Measurements from ENCODE around the gene RRH.

The RRH gene

GRCh38 chr4:109821185-109821584, 6.6 kb upstream of the RRH start:
- H3K79me2 ChIP-seq (ENCODE audit: control insufficient read depth, low read length): peaks cover 50% of the 10 kb centered on the region
- H3K4me2 ChIP-seq (ENCODE audit: low read length): no peak overlapping the region
- H3K27me3 ChIP-seq (ENCODE audit: control insufficient read depth, low read length): no peaks in the 10 kb centered on the region
- H3K4me3 ChIP-seq (ENCODE audit: low read length): no peak overlapping the region
- peaks cover 85% of the 10 kb centered on the region for H3K36me3 ChIP-seq (ENCODE audit: control insufficient read depth, low read length)
- H4K20me1 ChIP-seq (ENCODE audit: control insufficient read depth, insufficient read depth, low read depth, low read length): no peaks in the 10 kb centered on the region
- peaks cover 16% of the 10 kb centered on the region for H3K4me1 ChIP-seq (ENCODE audit: control insufficient read depth, low read length)
- H3K9me2 ChIP-seq (replicated peaks; ENCODE audit: control insufficient read depth, low read length): no peaks in the 10 kb centered on the region
- H3F3A ChIP-seq (ENCODE audit: control insufficient read depth, insufficient read depth): peaks cover 7% of the 10 kb centered on the region
- H3K9me3 ChIP-seq (ENCODE audit: control insufficient read depth, insufficient read depth, low read length): no peaks in the 10 kb centered on the region
- TF ChIP-seq EZH2phosphoT487 (IDR thresholded peaks at IDR 0.05; ENCODE audit: borderline replicate concordance, low read length) (no peak), CTCF (IDR thresholded peaks at IDR 0.05; ENCODE audit: low read depth, low read length, poor library complexity, severe bottlenecking) (no peak)
- no peak overlapping the region for H3K27ac ChIP-seq (ENCODE audit: low read depth, low read length)

- Histone ChIP-seq H3K4me3 (ENCODE audit: low read length) (no peak overlapping the region), H4K20me1 (ENCODE audit: control insufficient read depth, insufficient read depth, low read depth, low read length) (no peaks in the 10 kb centered on the region)
Measured at GRCh38 chr4:109826719-109827118, 1.1 kb upstream of the RRH start.

GRCh38 chr4:109833756-109834155, 6.0 kb downstream of the RRH start:
- TF ChIP-seq EZH2phosphoT487 (IDR thresholded peaks at IDR 0.05; ENCODE audit: borderline replicate concordance, low read length) (no peak), CTCF (IDR thresholded peaks at IDR 0.05; ENCODE audit: low read depth, low read length, poor library complexity, severe bottlenecking) (no peak)
- H3K9me2 ChIP-seq (replicated peaks; ENCODE audit: control insufficient read depth, low read length): no peaks in the 10 kb centered on the region
- H3K4me1 ChIP-seq (ENCODE audit: control insufficient read depth, low read length): no peaks in the 10 kb centered on the region
- no peaks in the 10 kb centered on the region for H4K20me1 ChIP-seq (ENCODE audit: control insufficient read depth, insufficient read depth, low read depth, low read length)
- no peaks in the 10 kb centered on the region for H3K27me3 ChIP-seq (ENCODE audit: control insufficient read depth, low read length)
- H3K4me2 ChIP-seq (ENCODE audit: low read length): no peak overlapping the region
- H3K27ac ChIP-seq (ENCODE audit: low read depth, low read length): no peak overlapping the region
- no peaks in the 10 kb centered on the region for H3K79me2 ChIP-seq (ENCODE audit: control insufficient read depth, low read length)
- H3K36me3 ChIP-seq (ENCODE audit: control insufficient read depth, low read length): no peaks in the 10 kb centered on the region
- no peak overlapping the region for H3K4me3 ChIP-seq (ENCODE audit: low read length)
- no peaks in the 10 kb centered on the region for H3K9me3 ChIP-seq (ENCODE audit: control insufficient read depth, insufficient read depth, low read length)
- no peaks in the 10 kb centered on the region for H3F3A ChIP-seq (ENCODE audit: control insufficient read depth, insufficient read depth)

More at GRCh38 chr4:109826719-109827118, 1.1 kb upstream of the RRH start:
- H3K27ac ChIP-seq (ENCODE audit: low read depth, low read length): no peak overlapping the region
- peaks cover 10% of the 10 kb centered on the region for H3F3A ChIP-seq (ENCODE audit: control insufficient read depth, insufficient read depth)
- H3K4me2 ChIP-seq (ENCODE audit: low read length): no peak overlapping the region
- H3K36me3 ChIP-seq (ENCODE audit: control insufficient read depth, low read length): peaks cover 57% of the 10 kb centered on the region
- H3K4me1 ChIP-seq (ENCODE audit: control insufficient read depth, low read length): no peaks in the 10 kb centered on the region
- H3K27me3 ChIP-seq (ENCODE audit: control insufficient read depth, low read length): no peaks in the 10 kb centered on the region
- no peaks in the 10 kb centered on the region for H3K79me2 ChIP-seq (ENCODE audit: control insufficient read depth, low read length)
- H3K9me2 ChIP-seq (replicated peaks; ENCODE audit: control insufficient read depth, low read length): no peaks in the 10 kb centered on the region
- H3K9me3 ChIP-seq (ENCODE audit: control insufficient read depth, insufficient read depth, low read length): no peaks in the 10 kb centered on the region
- no peak for TF ChIP-seq EZH2phosphoT487 (IDR thresholded peaks at IDR 0.05; ENCODE audit: borderline replicate concordance, low read length)
- peak; percentile 57 for TF ChIP-seq CTCF (IDR thresholded peaks at IDR 0.05; ENCODE audit: low read depth, low read length, poor library complexity, severe bottlenecking)

GRCh38 chr4:109836985-109837384, 9.2 kb downstream of the RRH start:
- no peaks in the 10 kb centered on the region for H3K79me2 ChIP-seq (ENCODE audit: control insufficient read depth, low read length)
- TF ChIP-seq EZH2phosphoT487 (IDR thresholded peaks at IDR 0.05; ENCODE audit: borderline replicate concordance, low read length) (no peak), CTCF (IDR thresholded peaks at IDR 0.05; ENCODE audit: low read depth, low read length, poor library complexity, severe bottlenecking) (no peak)
- H3K4me1 ChIP-seq (ENCODE audit: control insufficient read depth, low read length): no peaks in the 10 kb centered on the region
- H4K20me1 ChIP-seq (ENCODE audit: control insufficient read depth, insufficient read depth, low read depth, low read length): no peaks in the 10 kb centered on the region
- H3F3A ChIP-seq (ENCODE audit: control insufficient read depth, insufficient read depth): no peaks in the 10 kb centered on the region
- H3K9me2 ChIP-seq (replicated peaks; ENCODE audit: control insufficient read depth, low read length): no peaks in the 10 kb centered on the region
- H3K36me3 ChIP-seq (ENCODE audit: control insufficient read depth, low read length): no peaks in the 10 kb centered on the region
- H3K4me2 ChIP-seq (ENCODE audit: low read length): no peak overlapping the region
- H3K9me3 ChIP-seq (ENCODE audit: control insufficient read depth, insufficient read depth, low read length): no peaks in the 10 kb centered on the region
- H3K4me3 ChIP-seq (ENCODE audit: low read length): no peak overlapping the region
- no peaks in the 10 kb centered on the region for H3K27me3 ChIP-seq (ENCODE audit: control insufficient read depth, low read length)
- H3K27ac ChIP-seq (ENCODE audit: low read depth, low read length): no peak overlapping the region
